GM12865 (cell line): ENCODE results near the gene SYDE2.

Source experiments
- DNase-seq: peaks from one replicate; pipeline ENCODE4 v3.0.0; 2010; ENCODE audit warnings: low read depth
- H3K4me3 ChIP-seq: 2 replicates; pipeline ENCODE4 v1.5.1; 2011; ENCODE audit warnings: mild to moderate bottlenecking, low read depth, low read length, control low read depth
- TF ChIP-seq, protein P1 (sequence below): IDR thresholded peaks from 2 replicates; pipeline ENCODE4 v1.5.1; 2011; ENCODE audit warnings: low read length, control low read depth, low read depth, inconsistent platforms; ENCODE audit not compliant: insufficient read depth; ENCODE audit errors: missing control alignments

Gene SYDE2

DNA sequence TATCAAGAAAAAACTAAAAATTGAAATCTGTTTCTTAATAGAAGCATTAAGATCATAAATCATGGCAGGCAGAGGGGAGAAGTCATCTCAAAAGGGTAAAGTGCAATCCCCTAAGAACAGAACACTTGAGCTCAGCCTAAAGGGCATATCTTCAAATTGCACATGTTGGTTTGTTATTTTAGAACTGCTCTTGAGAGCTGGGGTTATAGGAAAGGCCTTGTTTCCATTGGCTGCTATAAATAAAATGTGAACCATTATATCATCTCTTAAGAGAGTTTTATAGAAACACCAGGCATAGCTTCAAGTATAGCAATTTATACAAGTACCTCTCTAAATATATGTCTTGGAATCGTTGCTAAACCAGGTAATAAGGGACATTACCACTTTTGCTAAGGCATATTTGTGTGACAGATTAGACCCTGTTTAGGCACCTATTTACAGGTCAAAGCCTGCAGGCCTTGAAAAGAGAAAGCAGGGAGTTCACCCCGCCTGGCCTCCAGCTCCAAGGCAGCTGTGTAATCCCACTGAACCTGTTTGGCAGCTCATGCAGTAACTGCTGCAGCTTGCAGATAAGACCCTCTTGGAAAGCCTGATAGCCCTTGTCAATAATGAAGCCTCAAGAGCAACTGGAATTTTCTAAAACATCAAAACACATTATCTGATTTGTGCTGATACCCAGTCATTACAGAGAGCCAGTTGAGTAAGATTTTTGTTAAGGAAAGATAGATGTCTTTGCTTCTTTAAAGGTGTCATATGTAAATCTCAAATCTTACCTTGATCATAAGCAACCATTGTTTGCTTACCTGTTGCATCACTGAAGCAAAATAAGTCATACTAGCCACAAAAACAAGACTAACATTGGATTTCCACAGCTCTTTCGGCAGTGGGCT lies 24.2 kb upstream of the SYDE2 start:
- TF ChIP-seq, protein P1, sequence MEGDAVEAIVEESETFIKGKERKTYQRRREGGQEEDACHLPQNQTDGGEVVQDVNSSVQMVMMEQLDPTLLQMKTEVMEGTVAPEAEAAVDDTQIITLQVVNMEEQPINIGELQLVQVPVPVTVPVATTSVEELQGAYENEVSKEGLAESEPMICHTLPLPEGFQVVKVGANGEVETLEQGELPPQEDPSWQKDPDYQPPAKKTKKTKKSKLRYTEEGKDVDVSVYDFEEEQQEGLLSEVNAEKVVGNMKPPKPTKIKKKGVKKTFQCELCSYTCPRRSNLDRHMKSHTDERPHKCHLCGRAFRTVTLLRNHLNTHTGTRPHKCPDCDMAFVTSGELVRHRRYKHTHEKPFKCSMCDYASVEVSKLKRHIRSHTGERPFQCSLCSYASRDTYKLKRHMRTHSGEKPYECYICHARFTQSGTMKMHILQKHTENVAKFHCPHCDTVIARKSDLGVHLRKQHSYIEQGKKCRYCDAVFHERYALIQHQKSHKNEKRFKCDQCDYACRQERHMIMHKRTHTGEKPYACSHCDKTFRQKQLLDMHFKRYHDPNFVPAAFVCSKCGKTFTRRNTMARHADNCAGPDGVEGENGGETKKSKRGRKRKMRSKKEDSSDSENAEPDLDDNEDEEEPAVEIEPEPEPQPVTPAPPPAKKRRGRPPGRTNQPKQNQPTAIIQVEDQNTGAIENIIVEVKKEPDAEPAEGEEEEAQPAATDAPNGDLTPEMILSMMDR, result no peak
- no peak overlapping the region for H3K4me3 ChIP-seq
- no peak for DNase-seq

DNA sequence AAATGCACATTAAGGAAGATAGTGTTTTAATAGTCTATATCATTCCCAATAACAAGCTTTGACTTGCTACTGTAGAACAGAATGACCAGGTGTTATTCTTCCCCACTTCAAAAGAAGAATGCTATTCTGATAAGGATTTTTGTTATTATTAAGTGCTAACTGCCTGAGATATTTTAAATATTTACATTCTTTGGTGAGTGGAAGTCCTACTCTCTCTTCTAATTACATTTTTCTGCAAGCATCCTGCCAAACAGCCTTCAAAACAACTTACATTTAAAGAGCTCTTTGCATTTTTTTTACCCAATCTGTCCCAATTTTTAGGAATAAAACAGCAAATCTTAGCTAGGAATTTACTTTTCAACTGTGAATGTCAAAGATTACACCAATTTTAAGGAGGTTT lies 23.5 kb upstream of the SYDE2 start:
- DNase-seq, result no peak
- H3K4me3 ChIP-seq, result no peak overlapping the region
- TF ChIP-seq, protein P1, result no peak

DNA sequence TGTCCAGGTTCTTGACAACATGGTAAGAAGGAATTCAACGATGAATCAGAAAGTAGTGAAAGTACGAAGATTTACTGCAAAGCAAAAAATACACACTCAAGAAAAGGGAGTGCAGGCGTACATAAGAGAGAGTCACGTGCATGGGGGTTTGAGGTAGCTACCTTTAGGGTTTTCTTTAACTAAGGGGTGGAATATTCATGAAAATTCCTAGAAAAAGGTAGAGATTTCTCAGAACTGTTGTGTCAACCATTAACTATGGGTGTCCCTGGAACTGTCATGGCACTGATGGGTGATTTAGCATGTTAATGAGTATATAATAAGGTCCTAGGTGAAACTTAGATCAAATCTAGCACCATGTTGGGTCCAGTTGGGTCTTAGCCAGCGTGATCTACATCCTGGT lies 22.5 kb upstream of the SYDE2 start:
- TF ChIP-seq, protein P1, result no peak
- no peak for DNase-seq
- H3K4me3 ChIP-seq, result no peak overlapping the region

DNA sequence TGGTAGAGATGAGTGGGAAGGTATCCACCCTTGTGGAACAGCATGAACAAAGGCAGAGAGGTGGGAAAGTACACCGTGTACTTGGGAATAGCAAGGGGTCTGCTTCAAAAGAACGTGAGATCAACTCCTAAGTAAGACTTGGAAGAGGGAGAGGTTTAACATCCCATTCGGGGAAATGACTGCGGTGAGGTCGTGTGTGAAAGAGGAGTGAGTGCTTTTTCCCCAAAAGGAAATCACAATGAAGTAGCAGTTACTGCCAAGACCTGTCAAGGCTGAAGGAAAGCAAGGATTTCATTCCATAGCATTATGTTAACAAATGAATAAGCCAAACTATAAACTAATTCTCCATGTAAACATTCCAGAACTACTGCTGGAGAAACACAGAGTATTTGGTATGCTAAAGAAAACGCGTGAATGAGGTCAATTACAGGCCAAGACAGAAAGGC lies 20.0 kb upstream of the SYDE2 start:
- no peak for DNase-seq
- TF ChIP-seq, protein P1, result no peak

DNA sequence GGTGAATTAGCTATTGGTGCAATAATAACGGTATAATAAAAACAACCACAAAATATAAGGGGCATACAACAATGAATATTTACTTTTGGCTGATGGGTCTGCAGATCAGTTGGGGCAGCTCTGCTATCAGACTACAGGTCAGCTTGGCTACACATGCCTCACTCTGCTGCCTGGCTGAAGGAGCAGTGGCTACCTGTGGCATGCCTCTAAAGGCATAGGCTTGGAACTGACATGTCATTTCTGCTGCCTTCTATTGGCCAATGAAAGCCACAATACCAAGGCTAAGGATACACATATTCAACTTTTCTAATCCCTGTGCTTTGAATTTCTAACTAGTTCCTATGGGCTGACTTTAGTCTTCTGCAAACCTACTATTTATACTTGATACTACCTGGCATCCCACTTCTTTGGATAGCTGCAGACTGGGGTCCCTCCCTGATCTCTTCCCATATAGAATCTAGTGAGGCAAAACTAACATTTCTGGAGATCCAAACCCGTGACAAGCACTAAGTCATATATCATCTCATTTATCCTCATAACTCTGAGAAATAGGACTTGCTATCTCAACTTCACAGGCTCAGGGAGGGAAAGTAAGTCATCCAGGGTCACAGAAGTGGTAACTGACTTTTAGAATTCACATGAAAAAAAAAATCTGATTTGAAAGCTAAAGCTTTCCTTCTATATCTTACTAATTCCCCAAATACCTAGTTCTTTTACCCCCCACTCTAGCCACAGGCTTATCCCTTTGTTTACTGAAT lies 19.2 kb upstream of the SYDE2 start:
- no peak overlapping the region for H3K4me3 ChIP-seq
- TF ChIP-seq, protein P1, result no peak
- no peak for DNase-seq

More for the DNA sequence above, 20.0 kb upstream of the SYDE2 start:
- no peak overlapping the region for H3K4me3 ChIP-seq

DNA sequence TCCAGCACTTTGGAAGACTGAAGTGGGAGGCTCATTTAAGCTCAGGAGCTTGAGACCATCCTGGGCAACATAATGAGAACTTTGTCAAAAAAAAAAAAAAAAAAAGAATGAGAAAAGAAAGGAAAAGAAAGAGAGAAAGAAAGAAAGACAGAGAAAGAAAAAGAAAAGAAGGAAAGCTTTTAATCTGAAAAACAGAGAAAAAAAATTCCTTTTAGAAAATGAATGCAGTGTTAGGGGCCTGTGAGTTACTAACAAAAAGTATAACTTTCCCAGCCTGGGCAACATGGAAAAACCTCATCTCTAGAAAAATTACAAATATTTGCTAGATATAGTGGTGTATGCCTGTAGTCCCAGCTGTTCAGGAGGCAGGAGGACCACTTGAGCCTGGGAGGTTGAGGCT lies 15.9 kb upstream of the SYDE2 start:
- TF ChIP-seq, protein P1, result no peak
- no peak for DNase-seq
- H3K4me3 ChIP-seq, result no peak overlapping the region
